ENCODE measurements around the gene KRT2.

The KRT2 gene

GRCh38 chr12:52662918-52663229, 10.9 kb upstream of the KRT2 start:
- no peak for DNase-seq

GRCh38 chr12:52662093-52662917, 10.3 kb upstream of the KRT2 start:
- DNase-seq: no peak

GRCh38 chr12:52661668-52662067, 9.7 kb upstream of the KRT2 start:
- no peak for DNase-seq

- no peak for DNase-seq
Observed at GRCh38 chr12:52660934-52661499, 9.0 kb upstream of the KRT2 start.

GRCh38 chr12:52659951-52660350, 7.9 kb upstream of the KRT2 start:
- DNase-seq: no peak

GRCh38 chr12:52659395-52659794, 7.4 kb upstream of the KRT2 start:
- no peak for DNase-seq

GRCh38 chr12:52658196-52658595, 6.2 kb upstream of the KRT2 start:
- no peak for DNase-seq

- DNase-seq: no peak
Observed at GRCh38 chr12:52657250-52657902, 5.4 kb upstream of the KRT2 start.

GRCh38 chr12:52656616-52657015, 4.6 kb upstream of the KRT2 start:
- DNase-seq: no peak

GRCh38 chr12:52655720-52656124, 3.7 kb upstream of the KRT2 start:
- no peak for DNase-seq

GRCh38 chr12:52655251-52655650, 3.2 kb upstream of the KRT2 start:
- DNase-seq: no peak

- no peak for DNase-seq
Observed at GRCh38 chr12:52650520-52651081, 1.4 kb downstream of the KRT2 start.

- no peak for DNase-seq
Observed at GRCh38 chr12:52649066-52649465, 2.9 kb downstream of the KRT2 start.

- no peak for DNase-seq
Observed at GRCh38 chr12:52648012-52648550, 3.9 kb downstream of the KRT2 start.

GRCh38 chr12:52647601-52648000, 4.4 kb downstream of the KRT2 start:
- DNase-seq: no peak

GRCh38 chr12:52646613-52647012, 5.4 kb downstream of the KRT2 start:
- DNase-seq: no peak

GRCh38 chr12:52645982-52646381, 6.0 kb downstream of the KRT2 start:
- no peak for DNase-seq

- DNase-seq: no peak
Observed at GRCh38 chr12:52645120-52645761, 6.8 kb downstream of the KRT2 start.

GRCh38 chr12:52644078-52644415, 8.0 kb downstream of the KRT2 start:
- no peak for DNase-seq

GRCh38 chr12:52643233-52644077, 8.6 kb downstream of the KRT2 start:
- no peak for DNase-seq

- no peak for DNase-seq
Observed at GRCh38 chr12:52641468-52641867, 10.5 kb downstream of the KRT2 start.

- no peak for DNase-seq
Observed at GRCh38 chr12:52637299-52637698, 14.7 kb downstream of the KRT2 start.
